ENCODE data around the gene NOP9.

DNA sequence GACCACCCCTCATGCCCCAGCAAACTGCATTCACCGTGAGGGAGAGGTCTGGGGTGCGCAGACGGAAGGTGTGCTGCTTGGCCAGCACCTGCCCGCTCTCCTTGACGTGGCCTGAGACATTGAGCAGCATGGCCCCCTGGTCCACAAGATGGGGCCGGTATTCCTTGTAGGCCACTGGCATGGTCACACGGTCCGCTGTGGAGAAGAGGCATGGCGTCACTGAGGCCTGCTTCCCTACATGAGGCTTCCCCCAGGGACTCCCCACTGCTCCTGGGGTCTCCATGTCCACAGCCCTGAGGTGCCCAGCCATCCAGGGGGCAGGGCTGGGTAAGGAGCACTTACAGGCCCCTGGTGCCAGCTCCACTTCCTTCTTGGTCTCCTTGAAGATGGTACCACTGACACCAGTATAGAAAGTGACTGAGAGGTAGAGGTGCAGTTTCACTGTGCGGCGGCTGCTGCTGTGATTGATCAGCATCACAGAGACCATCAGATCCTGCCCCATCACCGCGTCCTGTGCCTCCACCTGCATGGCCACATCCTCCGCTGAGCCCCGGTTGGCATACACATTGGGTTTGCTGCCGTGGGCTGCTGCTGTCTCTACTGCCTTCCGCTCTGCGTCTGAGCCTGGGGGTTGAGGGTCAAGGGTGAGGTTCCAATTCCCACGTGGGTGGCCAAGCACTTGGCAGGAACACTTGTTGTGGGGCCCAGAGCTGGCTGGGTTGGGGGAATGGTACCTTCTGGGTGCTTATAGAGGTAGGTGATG is 44.8 kb upstream of the NOP9 start:
- TF ChIP-seq, protein P1, sequence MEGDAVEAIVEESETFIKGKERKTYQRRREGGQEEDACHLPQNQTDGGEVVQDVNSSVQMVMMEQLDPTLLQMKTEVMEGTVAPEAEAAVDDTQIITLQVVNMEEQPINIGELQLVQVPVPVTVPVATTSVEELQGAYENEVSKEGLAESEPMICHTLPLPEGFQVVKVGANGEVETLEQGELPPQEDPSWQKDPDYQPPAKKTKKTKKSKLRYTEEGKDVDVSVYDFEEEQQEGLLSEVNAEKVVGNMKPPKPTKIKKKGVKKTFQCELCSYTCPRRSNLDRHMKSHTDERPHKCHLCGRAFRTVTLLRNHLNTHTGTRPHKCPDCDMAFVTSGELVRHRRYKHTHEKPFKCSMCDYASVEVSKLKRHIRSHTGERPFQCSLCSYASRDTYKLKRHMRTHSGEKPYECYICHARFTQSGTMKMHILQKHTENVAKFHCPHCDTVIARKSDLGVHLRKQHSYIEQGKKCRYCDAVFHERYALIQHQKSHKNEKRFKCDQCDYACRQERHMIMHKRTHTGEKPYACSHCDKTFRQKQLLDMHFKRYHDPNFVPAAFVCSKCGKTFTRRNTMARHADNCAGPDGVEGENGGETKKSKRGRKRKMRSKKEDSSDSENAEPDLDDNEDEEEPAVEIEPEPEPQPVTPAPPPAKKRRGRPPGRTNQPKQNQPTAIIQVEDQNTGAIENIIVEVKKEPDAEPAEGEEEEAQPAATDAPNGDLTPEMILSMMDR (IDR thresholded peaks at IDR 0.05; ENCODE audit: poor library complexity) = no peak
- TF ChIP-seq EZH2 (IDR thresholded peaks at IDR 0.05; ENCODE audit: borderline replicate concordance) (no peak), EZH2phosphoT487 (IDR thresholded peaks at IDR 0.05; ENCODE audit: low read depth, severe bottlenecking, unreplicated experiment) (no peak)

Data from hepatocyte (in vitro differentiated cells).